Endodermal cell (in vitro differentiated cells): ENCODE results near the gene SELENOH. TPM values are rescaled to one million over a fixed set of nuclear protein-coding genes. Genes with fewer than 3 reads are reported as not detected.

Experiments used
- DNase-seq: peaks from one replicate; pipeline ENCODE4 v3.0.0-alpha.2; 2017
- H3K27ac ChIP-seq: 2 replicates; pipeline ENCODE4 v1.5.1; 2013; ENCODE audit warnings: mild to moderate bottlenecking, low read depth, low read length, moderate library complexity
- H3K27me3 ChIP-seq: 2 replicates; pipeline ENCODE4 v1.6.1; 2013; ENCODE audit warnings: mild to moderate bottlenecking, low read length, moderate library complexity; ENCODE audit not compliant: insufficient read depth, control insufficient read depth, poor library complexity, severe bottlenecking
- H3K36me3 ChIP-seq: 2 replicates; pipeline ENCODE4 v1.7.0; 2013; ENCODE audit warnings: mild to moderate bottlenecking, low read length, moderate library complexity; ENCODE audit not compliant: control insufficient read depth, insufficient read depth
- H3K4me1 ChIP-seq: one replicate; pipeline ENCODE4 v1.7.0; 2013; ENCODE audit warnings: low read length; ENCODE audit not compliant: control insufficient read depth, insufficient read depth
- H3K4me3 ChIP-seq: 2 replicates; pipeline ENCODE4 v1.5.1; 2013; ENCODE audit warnings: mild to moderate bottlenecking, low read length, moderate library complexity
- H3K9ac ChIP-seq: 2 replicates; pipeline ENCODE4 v1.6.1; 2013; ENCODE audit warnings: mild to moderate bottlenecking, low read length, moderate library complexity; ENCODE audit not compliant: poor library complexity, severe bottlenecking; ENCODE audit errors: extremely low read depth
- H3K9me3 ChIP-seq: 2 replicates; pipeline ENCODE4 v1.6.1; 2013; ENCODE audit warnings: mild to moderate bottlenecking, low read length, moderate library complexity; ENCODE audit not compliant: control insufficient read depth
- H3K27ac Mint-ChIP-seq: 2 replicates; pipeline ENCODE4 v1.8.0; 2020; ENCODE audit warnings: mixed read lengths
- H3K27me3 Mint-ChIP-seq: 2 replicates; pipeline ENCODE4 v1.8.0; 2021; ENCODE audit warnings: mild to moderate bottlenecking, mixed read lengths; ENCODE audit not compliant: insufficient read depth
- H3K36me3 Mint-ChIP-seq: 2 replicates; pipeline ENCODE4 v1.8.0; 2020; ENCODE audit warnings: low read depth, mixed read lengths
- H3K4me1 Mint-ChIP-seq: 2 replicates; pipeline ENCODE4 v1.8.0; 2020; ENCODE audit warnings: mixed read lengths
- H3K4me3 Mint-ChIP-seq: 2 replicates; pipeline ENCODE4 v1.8.0; 2020; ENCODE audit warnings: mild to moderate bottlenecking, moderate library complexity, mixed read lengths
- H3K9me3 Mint-ChIP-seq: 2 replicates; pipeline ENCODE4 v1.8.0; 2020; ENCODE audit warnings: mild to moderate bottlenecking, mixed read lengths
- CTCF ChIP-seq: fragments of 200-600 bp; sonication (generic); conservative IDR thresholded peaks from 2 replicates; pipeline ENCODE4 v1.5.0; 2021; ENCODE audit warnings: antibody characterized with exemption, mild to moderate bottlenecking
- WGBS, 2 experiments: methylation state at CpG; one replicate each; pipeline versions ENCODE4 v1.1.5 to v1.1.7; 2013; ENCODE audit warnings: missing lambda C conversion rate in 2 of 2, mixed read lengths in 1 of 2; ENCODE audit not compliant: insufficient coverage in 1 of 2, insufficient read length in 1 of 2; 5-methylcytosine and 5-hydroxymethylcytosine counted together
- total RNA-seq, 2 donors: library from RNA; stranded (reverse); fragmentation: NEBNext Ultra II Directional in 1 of 2; extraction: Animal tissue kit (Norgen Biotek cat#: 25700) in 1 of 2; gene quantifications; 2 replicates in 1 of 2; 3 replicates in 1 of 2; pipeline ENCODE4 v1.2.1, GENCODE V29; 2021

Gene SELENOH
- total RNA-seq, 2 donors from 2014 or later = 213 to 226 TPM

GRCh38 chr11:57777969-57778317 is 36.7 kb downstream of the SELENOH start:
- H3K4me1 Mint-ChIP-seq = peaks cover 85% of the 10 kb centered on the region
- peak overlapping the region; percentile 51 for H3K4me3 Mint-ChIP-seq
- H3K9ac ChIP-seq = peak overlapping the region; percentile 92
- peak overlapping the region; percentile 100 for H3K27ac Mint-ChIP-seq
- H3K36me3 Mint-ChIP-seq = peaks cover 17% of the 10 kb centered on the region
- no peak for TF ChIP-seq CTCF
- H3K36me3 ChIP-seq = peaks cover 12% of the 10 kb centered on the region
- peaks cover 42% of the 10 kb centered on the region for H3K4me1 ChIP-seq
- H3K4me3 ChIP-seq = peak overlapping the region; percentile 68
- H3K27me3 ChIP-seq = no peaks in the 10 kb centered on the region
- no peaks in the 10 kb centered on the region for H3K9me3 Mint-ChIP-seq
- peak; percentile 63 for DNase-seq
- 21 to 27% methylated on average over 3 of the region's 3 CpGs for WGBS, 2 experiments
- no peaks in the 10 kb centered on the region for H3K9me3 ChIP-seq
- H3K27me3 Mint-ChIP-seq = no peaks in the 10 kb centered on the region
- H3K27ac ChIP-seq = peak overlapping the region; percentile 98

GRCh38 chr11:57778318-57779037 is 37.2 kb downstream of the SELENOH start:
- 0 to 6% methylated on average over 1 to 6 of the region's 6 CpGs for WGBS, 2 experiments
- Mint-ChIP-seq H3K9me3 (no peaks in the 10 kb centered on the region), H3K4me1 (peaks cover 88% of the 10 kb centered on the region), H3K4me3 (peak overlapping the region; percentile 51), H3K36me3 (peaks cover 20% of the 10 kb centered on the region), H3K27ac (peak overlapping the region; percentile 100), H3K27me3 (no peaks in the 10 kb centered on the region)
- Histone ChIP-seq H3K9ac (peak overlapping the region; percentile 92), H3K27me3 (no peaks in the 10 kb centered on the region), H3K4me3 (peak overlapping the region; percentile 68), H3K36me3 (peaks cover 12% of the 10 kb centered on the region), H3K27ac (peak overlapping the region; percentile 98), H3K9me3 (no peaks in the 10 kb centered on the region), H3K4me1 (peaks cover 42% of the 10 kb centered on the region)
- no peak for TF ChIP-seq CTCF
- DNase-seq = peak; percentile 94

GRCh38 chr11:57779276-57779675 is 38.0 kb downstream of the SELENOH start:
- WGBS, 2 experiments = 44 to 86% methylated on average over 1 of the region's 1 CpG
- Histone ChIP-seq H3K9ac (peak overlapping the region; percentile 92), H3K9me3 (no peaks in the 10 kb centered on the region), H3K4me1 (peaks cover 42% of the 10 kb centered on the region), H3K27me3 (no peaks in the 10 kb centered on the region), H3K4me3 (peak overlapping the region; percentile 68), H3K27ac (peak overlapping the region; percentile 98), H3K36me3 (peaks cover 5% of the 10 kb centered on the region)
- peak; percentile 81 for DNase-seq
- Mint-ChIP-seq H3K9me3 (no peaks in the 10 kb centered on the region), H3K4me3 (peak overlapping the region; percentile 51), H3K27ac (peak overlapping the region; percentile 100), H3K36me3 (peaks cover 16% of the 10 kb centered on the region), H3K4me1 (peaks cover 83% of the 10 kb centered on the region), H3K27me3 (no peaks in the 10 kb centered on the region)
- TF ChIP-seq CTCF = peak; percentile 53
